PFSK-1 (cell line): ENCODE measurements around the gene CYP1A1.

ENCODE experiments used
- FOXP2 ChIP-seq: optimal IDR thresholded peaks from 2 replicates; pipeline ENCODE3; 2011; ENCODE audit warnings: borderline replicate concordance, control low read depth, inconsistent platforms; ENCODE audit not compliant: insufficient read depth; ENCODE audit errors: extremely low read length, extremely low read depth
- POLR2AphosphoS5 ChIP-seq: IDR thresholded peaks from 2 replicates; pipeline ENCODE4 v1.6.1; 2012; ENCODE audit warnings: low read depth, mild to moderate bottlenecking, control low read depth, low read length, moderate library complexity
- TAF1 ChIP-seq: IDR thresholded peaks from 2 replicates; pipeline ENCODE4 v1.6.1; 2012; ENCODE audit warnings: low read length, control low read depth, borderline replicate concordance; ENCODE audit not compliant: insufficient read depth
- TF ChIP-seq, protein P1 (sequence below), 2 experiments: IDR thresholded peaks; 2 replicates each; pipeline versions ENCODE4 v1.6.1 to v1.8.0; 2011 to 2012; ENCODE audit warnings: low read depth in 2 of 2, low read length in 2 of 2, control low read depth in 1 of 2, inconsistent platforms in 1 of 2, mild to moderate bottlenecking in 1 of 2, moderate library complexity in 1 of 2; ENCODE audit not compliant: insufficient read depth in 1 of 2

DNA sequence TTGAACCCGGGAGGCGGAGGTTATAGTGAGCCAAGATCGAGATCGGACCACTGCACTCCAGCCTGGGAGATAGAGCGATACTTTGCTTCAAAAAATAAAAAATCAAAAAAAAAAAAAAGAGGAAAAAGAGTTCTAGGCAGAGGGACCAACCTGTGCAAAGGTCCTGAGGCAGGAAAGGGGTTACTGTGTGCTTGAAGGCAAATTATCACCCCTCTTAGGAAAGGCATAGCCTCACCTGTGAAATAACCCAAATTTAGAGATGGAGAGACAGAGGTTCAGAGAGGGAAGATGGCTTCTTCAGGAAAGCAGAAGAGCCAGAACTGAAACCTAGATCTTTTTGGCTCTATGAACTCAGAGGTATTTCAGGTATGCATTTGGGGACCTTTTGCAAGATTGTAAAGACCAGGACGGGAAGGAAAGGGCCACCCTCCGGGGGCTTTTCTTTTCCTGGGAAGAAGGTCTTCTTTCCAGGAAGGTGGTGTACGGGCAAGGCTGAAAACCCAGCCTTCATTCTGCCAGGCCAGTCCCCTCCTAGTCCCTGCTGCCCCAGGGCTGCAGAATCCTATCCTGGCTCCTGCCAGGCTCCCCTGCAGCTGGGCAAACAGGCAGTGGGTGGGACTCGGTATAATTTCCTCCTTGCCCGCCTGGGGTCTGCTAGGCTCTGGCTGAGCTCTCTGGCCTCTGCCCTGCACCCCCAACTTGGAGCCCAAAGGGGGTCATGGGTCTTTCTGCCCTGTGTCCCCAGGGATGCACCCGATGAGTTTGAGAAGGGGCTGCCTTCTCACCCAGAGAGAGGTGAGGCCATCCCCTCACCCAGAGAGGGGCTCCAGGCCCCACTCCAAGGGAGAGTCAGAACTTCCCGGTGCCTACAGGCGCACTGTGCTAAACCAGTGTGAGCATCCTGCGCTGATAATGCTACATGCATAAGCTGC is 42.1 kb upstream of the CYP1A1 start:
- TF ChIP-seq POLR2AphosphoS5: no peak
- TF ChIP-seq, protein P1, sequence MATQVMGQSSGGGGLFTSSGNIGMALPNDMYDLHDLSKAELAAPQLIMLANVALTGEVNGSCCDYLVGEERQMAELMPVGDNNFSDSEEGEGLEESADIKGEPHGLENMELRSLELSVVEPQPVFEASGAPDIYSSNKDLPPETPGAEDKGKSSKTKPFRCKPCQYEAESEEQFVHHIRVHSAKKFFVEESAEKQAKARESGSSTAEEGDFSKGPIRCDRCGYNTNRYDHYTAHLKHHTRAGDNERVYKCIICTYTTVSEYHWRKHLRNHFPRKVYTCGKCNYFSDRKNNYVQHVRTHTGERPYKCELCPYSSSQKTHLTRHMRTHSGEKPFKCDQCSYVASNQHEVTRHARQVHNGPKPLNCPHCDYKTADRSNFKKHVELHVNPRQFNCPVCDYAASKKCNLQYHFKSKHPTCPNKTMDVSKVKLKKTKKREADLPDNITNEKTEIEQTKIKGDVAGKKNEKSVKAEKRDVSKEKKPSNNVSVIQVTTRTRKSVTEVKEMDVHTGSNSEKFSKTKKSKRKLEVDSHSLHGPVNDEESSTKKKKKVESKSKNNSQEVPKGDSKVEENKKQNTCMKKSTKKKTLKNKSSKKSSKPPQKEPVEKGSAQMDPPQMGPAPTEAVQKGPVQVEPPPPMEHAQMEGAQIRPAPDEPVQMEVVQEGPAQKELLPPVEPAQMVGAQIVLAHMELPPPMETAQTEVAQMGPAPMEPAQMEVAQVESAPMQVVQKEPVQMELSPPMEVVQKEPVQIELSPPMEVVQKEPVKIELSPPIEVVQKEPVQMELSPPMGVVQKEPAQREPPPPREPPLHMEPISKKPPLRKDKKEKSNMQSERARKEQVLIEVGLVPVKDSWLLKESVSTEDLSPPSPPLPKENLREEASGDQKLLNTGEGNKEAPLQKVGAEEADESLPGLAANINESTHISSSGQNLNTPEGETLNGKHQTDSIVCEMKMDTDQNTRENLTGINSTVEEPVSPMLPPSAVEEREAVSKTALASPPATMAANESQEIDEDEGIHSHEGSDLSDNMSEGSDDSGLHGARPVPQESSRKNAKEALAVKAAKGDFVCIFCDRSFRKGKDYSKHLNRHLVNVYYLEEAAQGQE (IDR thresholded peaks at IDR 0.05; ENCODE audit: insufficient read depth in 1 of 2, low read depth in 2 of 2, low read length in 2 of 2): no peak
- TF ChIP-seq FOXP2: no peak
- no peak for TF ChIP-seq TAF1
